H1 (cell line): ENCODE data around the gene ZMYND10. TPM values are rescaled to one million over a fixed set of nuclear protein-coding genes. Genes with fewer than 3 reads are reported as not detected.

Experiments used
- CTCF ChIA-PET: fragments of 300-600 bp; sonication (Branson Sonifier 250); formaldehyde crosslinking; loops from one replicate; lab custom pipeline; 2021; ENCODE audit not compliant: partially characterized antibody; lab: Charles Lee
- POLR2A ChIA-PET: fragments of 300-600 bp; sonication (Branson Sonifier 250); formaldehyde crosslinking; loops from one replicate; lab custom pipeline; 2021; ENCODE audit warnings: inconsistent platforms; ENCODE audit not compliant: partially characterized antibody; lab: Charles Lee
- DNase-seq, 2 experiments: peaks; one replicate each; pipeline versions ENCODE4 v3.0.0 to v3.0.0-alpha.2; 2010 to 2022; ENCODE audit warnings: low spot score in 2 of 2, low read depth in 1 of 2, mixed read lengths in 1 of 2
- FAIRE-seq: peaks from 2 replicates; lab custom pipeline; 2011; peaks lifted over from hg19 to GRCh38; lab: Jason Lieb, UNC
- H2AFZ ChIP-seq: 2 replicates; pipeline ENCODE4 v1.8.1; 2012; ENCODE audit warnings: low read length, inconsistent platforms
- H2AK5ac ChIP-seq: 2 replicates; pipeline ENCODE4 v1.6.1; 2013; ENCODE audit warnings: low read depth, low read length
- H2BK120ac ChIP-seq: replicated peaks from 2 replicates; pipeline ENCODE3; 2013; ENCODE audit warnings: low read depth, low read length, inconsistent platforms
- H2BK12ac ChIP-seq: 2 replicates; pipeline ENCODE4 v1.6.1; 2013; ENCODE audit warnings: low read depth, low read length
- H2BK15ac ChIP-seq: 2 replicates; pipeline ENCODE4 v1.6.1; 2013; ENCODE audit warnings: low read length
- H2BK20ac ChIP-seq: 2 replicates; pipeline ENCODE4 v1.6.1; 2013; ENCODE audit warnings: low read length
- H2BK5ac ChIP-seq: 2 replicates; pipeline ENCODE4 v1.6.1; 2013; ENCODE audit warnings: low read depth, low read length
- H3K14ac ChIP-seq: 2 replicates; pipeline ENCODE4 v1.6.1; 2013; ENCODE audit warnings: inconsistent platforms; ENCODE audit not compliant: insufficient read length
- H3K18ac ChIP-seq: 2 replicates; pipeline ENCODE4 v1.6.1; 2013; ENCODE audit warnings: low read length; ENCODE audit errors: extremely low read depth
- H3K23ac ChIP-seq: 2 replicates; pipeline ENCODE4 v1.6.1; 2013; ENCODE audit warnings: inconsistent platforms; ENCODE audit not compliant: insufficient read length
- H3K23me2 ChIP-seq: 2 replicates; pipeline ENCODE4 v1.6.1; 2013; ENCODE audit warnings: low read depth, low read length
- H3K27ac ChIP-seq: 2 replicates; pipeline ENCODE4 v1.6.1; 2011; ENCODE audit warnings: low read depth, low read length, inconsistent platforms
- H3K27me3 ChIP-seq, 4 experiments: replicated peaks in 1 of 4; 1 replicate in 1 of 4; 2 replicates in 3 of 4; pipeline versions ENCODE4 v1.6.1 to v1.8.1; 2011 to 2013; ENCODE audit warnings: low read length in 3 of 4, mild to moderate bottlenecking in 3 of 4, inconsistent platforms in 2 of 4, mixed read lengths in 2 of 4, moderate library complexity in 1 of 4; ENCODE audit not compliant: control insufficient read depth in 3 of 4, insufficient read depth in 3 of 4; ENCODE audit errors: extremely low read depth in 1 of 4
- H3K36me3 ChIP-seq, 4 experiments: 2 replicates each; pipeline versions ENCODE4 v1.6.1 to v1.8.1; 2011 to 2013; ENCODE audit warnings: mild to moderate bottlenecking in 4 of 4, low read length in 3 of 4, moderate library complexity in 2 of 4, control low read depth in 1 of 4, inconsistent platforms in 1 of 4; ENCODE audit not compliant: insufficient read depth in 4 of 4, control insufficient read depth in 2 of 4
- H3K4ac ChIP-seq: replicated peaks from 2 replicates; pipeline ENCODE3; 2013; ENCODE audit warnings: low read length, low read depth, mixed read lengths, inconsistent platforms; ENCODE audit not compliant: insufficient read length
- H3K4me1 ChIP-seq, 4 experiments: replicated peaks in 1 of 4; 1 replicate in 1 of 4; 2 replicates in 3 of 4; pipeline versions ENCODE4 v1.6.1 to v1.8.1; 2011 to 2013; ENCODE audit warnings: low read length in 3 of 4, inconsistent platforms in 2 of 4, mixed read lengths in 1 of 4; ENCODE audit not compliant: insufficient read depth in 4 of 4, control insufficient read depth in 3 of 4
- H3K4me2 ChIP-seq, 2 experiments: 2 replicates each; pipeline versions ENCODE4 v1.6.1 to v1.8.1; 2011 to 2013; ENCODE audit warnings: low read depth in 2 of 2, low read length in 2 of 2, control low read depth in 1 of 2, inconsistent platforms in 1 of 2, mild to moderate bottlenecking in 1 of 2; ENCODE audit not compliant: insufficient read depth in 1 of 2
- H3K4me3 ChIP-seq, 4 experiments: fragments of 200-600, 300-600 bp in 1 of 4; sonication (generic), shearing (Covaris generic), sonication (Bioruptor Twin) in 1 of 4; 2 replicates each; pipeline versions ENCODE4 v1.5.1 to v1.8.1; 2011 to 2016; ENCODE audit warnings: low read length in 4 of 4, low read depth in 3 of 4, control low read depth in 2 of 4, inconsistent platforms in 2 of 4, mild to moderate bottlenecking in 2 of 4, mixed read lengths in 1 of 4, moderate library complexity in 1 of 4; ENCODE audit not compliant: insufficient read depth in 2 of 4; ENCODE audit errors: extremely low read depth in 1 of 4
- H3K56ac ChIP-seq: replicated peaks from 2 replicates; pipeline ENCODE3; 2013; ENCODE audit warnings: low read depth, mild to moderate bottlenecking, mixed read lengths, low read length, inconsistent platforms; ENCODE audit not compliant: insufficient read length
- H3K79me1 ChIP-seq: 2 replicates; pipeline ENCODE4 v1.6.1; 2013; ENCODE audit warnings: low read depth, low read length, control low read depth
- H3K79me2 ChIP-seq, 2 experiments: 2 replicates each; pipeline versions ENCODE4 v1.6.1 to v1.8.1; 2012 to 2013; ENCODE audit warnings: low read length in 2 of 2, mild to moderate bottlenecking in 2 of 2, inconsistent platforms in 1 of 2; ENCODE audit not compliant: insufficient read depth in 2 of 2, control insufficient read depth in 1 of 2
- H3K9ac ChIP-seq, 4 experiments: replicated peaks in 1 of 4; 1 replicate in 1 of 4; 2 replicates in 3 of 4; pipeline versions ENCODE4 v1.6.1 to v1.8.1; 2011 to 2013; ENCODE audit warnings: low read depth in 3 of 4, low read length in 3 of 4, control low read depth in 2 of 4, mild to moderate bottlenecking in 2 of 4, moderate library complexity in 2 of 4, inconsistent platforms in 1 of 4; ENCODE audit errors: extremely low read depth in 1 of 4
- H3K9me3 ChIP-seq, 2 experiments: 2 replicates each; pipeline versions ENCODE4 v1.6.1 to v1.8.1; 2012 to 2013; ENCODE audit warnings: mild to moderate bottlenecking in 2 of 2, moderate library complexity in 2 of 2, control low read depth in 1 of 2, inconsistent platforms in 1 of 2, low read depth in 1 of 2, low read length in 1 of 2, mixed read lengths in 1 of 2; ENCODE audit not compliant: insufficient read depth in 2 of 2
- H4K20me1 ChIP-seq, 2 experiments: replicated peaks in 1 of 2; 2 replicates each; pipeline versions ENCODE3 to v1.8.1; 2011 to 2013; ENCODE audit warnings: inconsistent platforms in 2 of 2, low read length in 2 of 2, mild to moderate bottlenecking in 1 of 2; ENCODE audit not compliant: insufficient read depth in 2 of 2, control insufficient read depth in 1 of 2
- H4K5ac ChIP-seq: 2 replicates; pipeline ENCODE4 v1.6.1; 2013; ENCODE audit warnings: low read length, low read depth, mixed read lengths, inconsistent platforms; ENCODE audit not compliant: insufficient read length
- H4K8ac ChIP-seq: 2 replicates; pipeline ENCODE4 v1.8.0; 2013; ENCODE audit warnings: mild to moderate bottlenecking, moderate library complexity, low read length, inconsistent platforms; ENCODE audit not compliant: insufficient read depth; ENCODE audit errors: extremely low read depth
- H4K91ac ChIP-seq: replicated peaks from 2 replicates; pipeline ENCODE3; 2013; ENCODE audit warnings: low read length, mixed read lengths, inconsistent platforms; ENCODE audit not compliant: insufficient read length
- E2F6 ChIP-seq: IDR thresholded peaks from 2 replicates; pipeline ENCODE4 v1.6.1; 2012; ENCODE audit warnings: inconsistent platforms
- FOSL1 ChIP-seq: IDR thresholded peaks from 2 replicates; pipeline ENCODE4 v1.6.1; 2011; ENCODE audit warnings: mild to moderate bottlenecking, low read depth, low read length, moderate library complexity; ENCODE audit not compliant: insufficient read depth
- POLR2AphosphoS5 ChIP-seq: IDR thresholded peaks from 2 replicates; pipeline ENCODE4 v1.6.1; 2011; ENCODE audit warnings: low read depth, low read length
- TAF7 ChIP-seq: optimal IDR thresholded peaks from 2 replicates; pipeline ENCODE3; 2011; ENCODE audit warnings: low read depth, mild to moderate bottlenecking, inconsistent platforms, low read length, moderate library complexity, borderline replicate concordance
- YY1 ChIP-seq: IDR thresholded peaks from 2 replicates; pipeline ENCODE4 v1.6.1; 2011; ENCODE audit warnings: low read depth, mild to moderate bottlenecking, low read length
- polyA plus RNA-seq, 7 experiments: library from polyadenylated mRNA; depleted of rRNA in 3 of 7; stranded (reverse) in 5 of 7; unstranded in 2 of 7; fragments of >200 nt in 5 of 7; fragments of 200-250 nt in 2 of 7; gene quantifications; 1 replicate in 5 of 7; 2 replicates in 1 of 7; 4 replicates in 1 of 7; pipeline versions ENCODE4 v1.2.1 to v1.2.3, GENCODE V29; 2011 to 2013; ENCODE audit warnings: missing spikeins in 2 of 7, mixed read lengths in 2 of 7
- total RNA-seq: library from RNA; stranded (reverse); fragmentation: NEBNext Ultra II Directional; extraction: Animal tissue kit (Norgen Biotek cat#: 25700); gene quantifications from 2 replicates; pipeline ENCODE4 v1.2.1, GENCODE V29; 2021

ZMYND10 gene
- total and polyA plus RNA-seq, 2 of the 8 experiments (the other 6 are each of a cell fraction or from before 2014, with no cell fraction given) = 0.56 to 0.79 TPM

GRCh38 chr3:50304601-50305000, 40.9 kb downstream of the ZMYND10 start:
- Histone ChIP-seq H4K5ac (no peak overlapping the region), H2BK20ac (no peak overlapping the region), H2BK120ac (no peak overlapping the region), H3K79me2 (no peaks in the 10 kb centered on the region), H3K36me3 (no peaks in the 10 kb centered on the region), H3K27me3 (no peaks in the 10 kb centered on the region), H3K14ac (no peak overlapping the region), H2BK15ac (no peak overlapping the region), H3K9me3 (peaks cover 9 to 20% of the 10 kb centered on the region in 2 experiments; a peak in 3 of 4 replicates), H4K20me1 (no peaks in the 10 kb centered on the region), H3K4me3 (no peak overlapping the region), H4K91ac (no peak overlapping the region), H3K23me2 (no peaks in the 10 kb centered on the region; the same call in 1 of the 2 replicates), H2AFZ (no peak overlapping the region), H2BK5ac (no peak overlapping the region), H3K4me1 (peaks cover 0 to 20% (median 11%) of the 10 kb centered on the region in 4 experiments; a peak in 6 of 7 replicates), H4K8ac (no peak overlapping the region), H3K18ac (no peak overlapping the region), H3K9ac (no peak overlapping the region), H3K23ac (no peak overlapping the region), H3K4me2 (no peak overlapping the region), H3K4ac (no peak overlapping the region), H3K56ac (no peak overlapping the region), H3K27ac (no peak overlapping the region), H3K79me1 (no peaks in the 10 kb centered on the region), H2BK12ac (no peak overlapping the region), H2AK5ac (0 out of 2 replicates have a peak overlapping the region, but pooled peaks have one; percentile 24)
- TF ChIP-seq POLR2AphosphoS5 (no peak), TAF7 (no peak), E2F6 (no peak), YY1 (no peak), FOSL1 (no peak)
- ChIA-PET CTCF (interaction anchor here (0.7 to 3.1 kb wide), 3 partner anchors 19 to 58 kb away, joined by 3 to 18 read pairs (median 3); partner anchors contain the start of genes HYAL2 and RASSF1), POLR2A (interaction anchor here (1.0 to 11.3 kb wide), 3 partner anchors 14 to 24 kb away, joined by 4 to 149 read pairs (median 15); partner anchors contain the start of genes HYAL2 and TUSC2)
- DNase-seq = no peak
- FAIRE-seq = no peak
